ENCODE measurements around the gene MEDAG.

MEDAG gene

DNA sequence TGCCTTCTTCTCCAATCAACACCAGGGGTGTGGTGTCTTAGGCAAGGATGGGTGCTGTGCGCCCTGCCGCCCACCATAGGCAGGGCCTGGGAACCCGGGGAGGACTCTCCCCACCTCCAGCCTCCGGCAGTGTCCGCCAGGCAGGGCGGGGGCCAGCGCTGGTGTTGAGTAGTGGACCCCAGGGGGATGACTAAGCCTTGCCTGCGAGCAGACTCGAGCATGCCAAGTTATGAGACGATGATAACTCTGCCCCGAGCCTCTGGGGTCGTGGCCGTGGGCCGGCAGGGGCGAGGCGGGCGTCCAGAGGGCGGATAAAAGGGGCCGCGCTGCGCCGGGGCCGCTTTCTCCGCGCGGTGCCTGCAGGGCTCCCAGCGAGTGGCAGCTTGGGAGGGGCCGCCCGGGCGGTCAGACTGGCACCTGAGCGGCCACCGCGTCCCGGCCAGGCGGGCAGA is at the start of gene MEDAG:
TSS of gene MEDAG (plus strand) at position 340 of the 452 bp plus-strand sequence. CDS start 245 bp downstream, outside the sequence.
- no peak for DNase-seq (ENCODE audit: low read depth in 2 of 2)

GRCh38 chr13:30857018-30857417 is 49.1 kb upstream of the MEDAG start:
- no peak for DNase-seq (ENCODE audit: low read depth in 2 of 2)

DNA sequence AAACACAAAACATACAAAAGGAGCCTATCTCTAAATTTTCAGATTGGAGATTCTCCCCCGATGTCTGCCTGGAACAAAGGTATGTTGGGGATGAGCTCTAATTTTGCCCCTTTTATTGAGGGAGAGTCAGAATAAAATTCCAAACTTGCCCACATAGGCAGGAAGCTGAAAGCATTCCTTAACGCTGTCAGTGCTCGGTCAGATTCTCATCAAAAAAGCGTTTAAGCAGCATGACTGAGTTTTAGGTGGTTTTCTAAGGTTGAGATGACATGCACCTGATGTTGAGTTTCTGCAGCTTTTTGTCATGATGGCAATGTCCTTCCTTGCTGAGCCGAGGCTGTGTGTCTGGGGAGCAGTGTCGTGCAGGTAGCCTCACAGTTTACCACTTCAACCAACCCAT is 48.4 kb upstream of the MEDAG start:
- DNase-seq (ENCODE audit: low read depth in 2 of 2): no peak

DNA sequence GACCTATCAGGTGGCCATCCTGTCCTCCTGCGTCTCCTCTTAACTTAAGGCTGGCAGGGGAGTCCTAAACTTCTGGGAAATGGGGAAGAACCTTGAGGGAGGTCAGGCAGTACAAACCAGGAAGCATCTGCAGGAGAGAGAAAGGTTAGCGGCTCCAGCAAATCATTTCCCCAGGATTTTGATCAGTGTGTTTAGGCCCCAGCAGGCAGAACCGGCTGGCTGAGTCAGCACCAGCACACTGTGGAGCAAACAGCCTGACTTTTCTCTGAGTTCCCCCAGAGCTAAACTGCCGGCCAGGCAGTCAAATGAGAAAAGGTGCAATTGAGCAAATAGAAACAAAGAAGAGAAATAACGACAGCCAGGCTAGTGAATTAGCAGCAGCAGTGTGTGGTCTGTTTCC is 46.7 kb upstream of the MEDAG start:
- no peak for DNase-seq (ENCODE audit: low read depth in 2 of 2)

DNA sequence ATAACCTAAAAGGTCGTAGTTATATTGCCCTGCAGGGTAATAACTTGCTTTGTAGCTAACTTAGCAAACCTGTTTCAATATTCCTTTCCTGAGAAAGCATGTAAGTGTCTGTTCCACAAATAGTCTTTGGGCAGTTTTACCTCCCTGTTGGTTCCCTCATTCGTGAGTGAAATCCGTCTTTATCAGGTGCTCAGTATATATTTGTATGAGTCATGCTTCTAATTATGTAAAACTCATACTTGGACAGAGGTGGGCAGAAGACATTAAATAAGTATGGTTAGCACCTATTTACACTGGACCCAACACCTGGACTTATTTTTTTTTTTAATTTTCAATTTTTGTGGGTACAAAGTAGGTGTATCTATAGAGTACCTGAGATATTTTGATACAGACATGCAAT is 44.9 kb upstream of the MEDAG start:
- no peak for DNase-seq (ENCODE audit: low read depth in 2 of 2)

DNA sequence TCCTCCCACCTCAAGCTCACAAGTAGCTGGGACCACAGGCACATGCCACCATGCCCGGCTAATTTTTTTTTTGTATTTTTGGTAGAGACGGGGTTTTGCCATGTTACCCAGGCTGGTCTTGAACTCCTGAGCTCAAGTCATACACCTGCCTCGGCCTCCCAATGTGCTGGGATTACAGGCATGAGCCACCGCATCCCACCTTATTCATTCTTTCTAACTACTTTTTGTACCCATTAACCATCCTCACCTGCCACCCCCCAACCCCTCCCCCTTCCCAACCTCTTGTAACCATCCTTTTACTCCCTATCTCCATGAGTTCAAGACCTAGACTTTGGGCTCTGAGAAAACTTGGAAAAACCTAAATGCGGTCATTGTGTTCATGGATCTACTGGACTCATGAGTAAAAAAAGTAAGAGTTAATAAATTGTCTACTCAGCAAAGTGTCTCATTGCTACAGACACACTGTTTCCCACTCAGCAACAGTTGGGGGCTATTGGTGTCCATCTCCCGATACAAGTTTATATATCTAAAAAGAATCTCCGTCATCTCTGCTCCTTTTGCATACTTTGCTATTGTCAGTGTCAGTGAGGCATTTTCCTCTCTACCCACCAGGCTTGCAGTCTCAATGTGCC is 44.1 kb upstream of the MEDAG start:
- no peak for DNase-seq (ENCODE audit: low read depth in 2 of 2)

DNA sequence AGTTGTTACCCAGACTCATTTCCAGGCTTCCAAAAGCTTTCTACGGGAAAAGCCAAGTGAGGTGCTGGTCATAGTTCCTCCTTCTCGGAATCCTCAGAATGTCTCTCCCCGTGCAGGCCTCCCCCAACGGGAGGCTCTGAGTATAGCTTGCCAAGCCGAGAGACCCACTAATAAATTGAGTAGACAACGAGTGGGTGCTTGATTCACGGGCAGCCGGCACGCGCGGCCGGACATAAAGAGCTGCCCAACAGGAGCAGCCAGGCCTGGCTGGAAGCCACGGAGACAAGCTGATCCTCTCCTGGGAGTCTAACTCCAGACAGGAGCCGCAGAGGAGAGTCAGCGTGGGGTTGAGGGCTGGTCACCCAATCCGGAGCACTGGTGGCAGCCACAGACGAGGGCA is 43.4 kb upstream of the MEDAG start:
- DNase-seq (ENCODE audit: low read depth in 2 of 2): no peak

DNA sequence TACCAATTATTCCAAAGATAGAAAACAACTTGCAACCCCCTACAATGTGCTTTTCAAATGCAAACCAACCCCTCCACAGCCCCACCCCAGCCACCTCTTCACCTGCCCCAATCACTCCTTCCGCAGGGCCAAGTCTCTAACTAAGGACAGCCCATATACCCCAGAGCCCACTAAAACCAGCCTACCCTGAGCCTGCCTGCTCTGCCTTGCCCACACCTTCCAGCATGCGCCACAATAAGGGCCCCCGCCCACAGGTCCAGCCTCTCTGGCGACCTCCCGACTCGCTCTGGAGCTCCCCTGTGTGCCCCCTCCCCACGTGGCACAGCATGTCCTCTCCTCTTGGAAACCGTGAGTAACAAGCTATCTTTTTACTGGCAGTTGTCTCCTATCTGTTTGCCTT is 42.8 kb upstream of the MEDAG start:
- no peak for DNase-seq (ENCODE audit: low read depth in 2 of 2)

DNA sequence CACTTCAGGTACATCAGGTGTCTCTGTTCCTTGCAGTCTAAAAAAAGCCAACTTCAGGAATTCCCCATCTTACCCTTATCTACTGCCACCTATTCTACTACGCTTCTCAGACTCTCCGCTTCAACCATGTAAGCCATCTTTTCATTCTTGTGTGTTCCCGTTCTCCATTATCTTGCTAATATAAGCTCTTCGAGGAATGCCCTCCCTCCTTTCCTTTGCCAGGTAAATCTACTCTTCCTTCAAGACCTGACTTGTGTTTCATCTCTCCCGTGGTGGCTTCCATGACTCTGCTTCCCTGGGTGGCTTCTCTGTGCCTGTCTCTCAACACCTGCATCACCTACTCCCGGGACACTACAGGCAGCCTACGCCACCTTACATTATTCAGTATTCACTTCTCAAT is 42.3 kb upstream of the MEDAG start:
- DNase-seq (ENCODE audit: low read depth in 2 of 2): no peak

DNA sequence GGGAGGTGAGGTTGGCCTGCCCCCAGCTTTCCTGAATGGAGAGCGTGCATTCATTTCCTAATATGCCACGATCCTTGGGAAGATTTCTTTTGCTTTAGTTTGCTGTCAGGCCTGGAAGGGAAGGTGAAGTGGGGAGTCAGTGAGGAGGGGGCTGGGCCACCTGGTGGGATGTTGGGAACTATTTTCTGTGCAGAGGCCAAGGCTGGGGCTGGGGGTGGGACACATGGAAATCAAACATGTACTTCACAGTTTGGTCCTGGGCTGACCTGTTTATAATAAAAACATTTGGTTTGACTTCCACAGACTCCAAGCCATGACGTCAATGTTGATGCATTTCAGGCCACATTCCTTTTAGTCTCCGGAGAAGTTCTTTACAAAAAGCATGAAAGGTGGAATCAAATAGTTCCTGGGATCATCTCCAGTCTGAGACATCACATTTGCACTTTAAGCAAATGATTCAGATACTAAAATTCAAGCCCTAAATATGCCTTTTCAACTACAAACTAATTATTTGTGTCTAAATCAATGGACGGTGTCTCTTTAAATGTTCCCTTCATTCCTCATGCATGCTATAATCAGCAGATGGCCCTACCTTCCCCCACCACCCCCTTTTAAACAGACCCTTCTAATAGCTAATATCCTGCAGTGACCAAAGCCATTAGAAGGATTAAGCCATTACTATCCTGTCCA is 41.5 kb upstream of the MEDAG start:
- peak; percentile 91 to 93 for DNase-seq (ENCODE audit: low read depth in 2 of 2)

GRCh38 chr13:30865123-30866049 is 40.7 kb upstream of the MEDAG start:
- DNase-seq (ENCODE audit: low read depth in 2 of 2): peak; percentile 87 to 88

GRCh38 chr13:30866677-30867076 is 39.4 kb upstream of the MEDAG start:
- no peak for DNase-seq (ENCODE audit: low read depth in 2 of 2)

- DNase-seq (ENCODE audit: low read depth in 2 of 2): no peak
These were observed 38.9 kb upstream of the MEDAG start for GRCh38 chr13:30867089-30867669.

DNA sequence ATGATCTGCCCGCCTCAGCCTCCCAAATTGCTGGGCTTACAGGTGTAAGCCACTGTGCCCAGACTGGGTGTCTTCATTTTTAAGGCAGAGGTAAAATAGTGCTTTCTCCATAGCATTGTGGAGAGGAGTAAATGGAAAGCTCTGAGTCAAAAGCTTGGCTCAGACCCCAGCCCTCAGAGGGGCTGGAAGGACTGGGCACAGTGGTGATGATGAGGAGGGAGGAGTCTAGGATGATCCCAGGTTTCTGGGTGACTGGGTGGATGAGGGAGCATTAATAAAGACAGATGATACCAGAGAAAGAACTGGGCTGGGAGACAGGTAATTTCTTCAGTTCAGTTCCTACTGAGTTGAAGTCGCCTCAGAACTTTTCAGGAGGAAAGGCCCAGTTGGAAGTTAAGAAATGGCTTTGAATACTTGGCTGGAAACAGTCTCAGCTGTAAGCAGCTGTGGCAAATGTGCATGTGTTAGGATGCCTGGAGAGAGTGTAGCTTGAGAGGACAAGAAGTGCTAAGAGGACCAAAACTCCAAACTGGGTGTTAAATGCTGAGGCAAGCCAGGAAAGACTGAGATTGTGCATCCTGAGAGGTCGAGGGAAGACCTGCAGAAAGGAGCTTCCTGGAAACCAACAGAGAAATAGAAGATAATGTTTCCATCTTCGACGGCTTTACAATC is 37.1 kb upstream of the MEDAG start:
- DNase-seq (ENCODE audit: low read depth in 2 of 2): no peak

GRCh38 chr13:30869491-30869890 is 36.6 kb upstream of the MEDAG start:
- no peak for DNase-seq (ENCODE audit: low read depth in 2 of 2)

- DNase-seq (ENCODE audit: low read depth in 2 of 2): peak; percentile 99
These were observed 35.8 kb upstream of the MEDAG start for GRCh38 chr13:30870049-30870884.

- DNase-seq (ENCODE audit: low read depth in 2 of 2): no peak
These were observed 35.0 kb upstream of the MEDAG start for GRCh38 chr13:30870916-30871587.

DNA sequence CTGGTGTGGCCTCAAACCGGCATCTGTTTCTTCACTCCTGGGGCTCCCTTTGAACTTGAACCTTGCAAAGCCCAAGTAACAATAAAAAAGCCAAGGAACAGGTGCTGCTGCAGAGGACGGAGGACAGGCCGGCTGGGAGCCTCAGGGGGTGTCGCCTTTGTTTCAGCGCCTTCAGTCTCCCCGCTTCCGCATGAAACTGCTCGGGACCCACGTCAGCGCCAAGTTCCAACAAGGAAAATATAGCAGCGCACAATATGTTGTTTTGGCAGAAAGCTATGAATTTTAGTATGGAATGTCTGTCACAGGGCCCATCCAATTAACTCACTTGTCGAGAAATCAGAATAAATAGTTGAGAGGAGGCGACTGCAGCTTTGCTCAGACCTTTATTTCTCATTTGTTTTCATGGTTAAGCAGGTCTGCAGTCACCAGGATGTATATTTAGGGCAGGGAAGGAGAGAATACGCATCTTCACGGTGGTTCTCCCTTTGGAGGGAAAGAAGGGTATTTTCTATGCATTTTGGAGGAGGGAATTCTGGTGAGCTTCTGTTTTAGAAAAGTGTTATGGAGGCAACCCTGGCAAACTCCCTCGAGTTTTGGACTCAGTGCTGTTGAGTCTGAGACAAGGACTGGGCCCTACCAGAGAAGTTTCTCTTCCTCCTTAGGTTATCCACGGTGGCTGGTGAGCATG is 34.3 kb upstream of the MEDAG start:
- no peak for DNase-seq (ENCODE audit: low read depth in 2 of 2)

GRCh38 chr13:30872276-30872594 is 33.8 kb upstream of the MEDAG start:
- no peak for DNase-seq (ENCODE audit: low read depth in 2 of 2)
